Rectal smooth muscle tissue (tissue), 1 donor: ENCODE results near the gene RNF2.
"Not testable (repeated sequence)": the region's sequence is repeated elsewhere in the genome, so short reads cannot be mapped to it uniquely, and the experiment has no call there.

Experiments used
- H3K27ac ChIP-seq: one replicate; pipeline ENCODE4 v1.7.0; 2013; ENCODE audit warnings: low read depth, low read length, inconsistent platforms
- H3K27me3 ChIP-seq: one replicate; pipeline ENCODE4 v1.7.0; 2013; ENCODE audit warnings: low read length; ENCODE audit not compliant: control insufficient read depth, insufficient read depth
- H3K36me3 ChIP-seq: one replicate; pipeline ENCODE4 v1.7.0; 2013; ENCODE audit warnings: low read length; ENCODE audit not compliant: control insufficient read depth, insufficient read depth
- H3K4me1 ChIP-seq: one replicate; pipeline ENCODE4 v1.7.0; 2013; ENCODE audit warnings: low read length; ENCODE audit not compliant: control insufficient read depth, insufficient read depth
- H3K4me3 ChIP-seq: one replicate; pipeline ENCODE4 v1.7.0; 2013; ENCODE audit warnings: low read length
- H3K9ac ChIP-seq: one replicate; pipeline ENCODE4 v1.7.0; 2013; ENCODE audit warnings: low read length

Gene RNF2

GRCh38 chr1:185058110-185058509 lies 12.8 kb downstream of the RNF2 start:
- H3K4me3 ChIP-seq: no peak overlapping the region

GRCh38 chr1:185058876-185059275 lies 13.5 kb downstream of the RNF2 start:
- Histone ChIP-seq H3K27me3 (no peaks in the 10 kb centered on the region), H3K27ac (no peak overlapping the region), H3K4me3 (no peak overlapping the region), H3K36me3 (no peaks in the 10 kb centered on the region), H3K9ac (no peak overlapping the region), H3K4me1 (peaks cover 3% of the 10 kb centered on the region)

More at GRCh38 chr1:185058110-185058509, 12.8 kb downstream of the RNF2 start:
- Histone ChIP-seq H3K36me3 (no peaks in the 10 kb centered on the region), H3K9ac (no peak overlapping the region), H3K4me1 (peaks cover 3% of the 10 kb centered on the region), H3K27ac (no peak overlapping the region), H3K27me3 (no peaks in the 10 kb centered on the region)

GRCh38 chr1:185059950-185060571 lies 14.7 kb downstream of the RNF2 start:
- H3K27me3 ChIP-seq: no peaks in the 10 kb centered on the region
- H3K4me3 ChIP-seq: no peak overlapping the region
- no peaks in the 10 kb centered on the region for H3K36me3 ChIP-seq
- no peak overlapping the region for H3K27ac ChIP-seq
- H3K9ac ChIP-seq: no peak overlapping the region
- peaks cover 3% of the 10 kb centered on the region for H3K4me1 ChIP-seq

- H3K4me1 ChIP-seq: peaks cover 3% of the 10 kb centered on the region
- no peaks in the 10 kb centered on the region for H3K36me3 ChIP-seq
- H3K27me3 ChIP-seq: no peaks in the 10 kb centered on the region
- H3K4me3 ChIP-seq: no peak overlapping the region
- H3K27ac ChIP-seq: no peak overlapping the region
- H3K9ac ChIP-seq: no peak overlapping the region
These were observed 17.5 kb downstream of the RNF2 start for GRCh38 chr1:185062710-185063370.

GRCh38 chr1:185063719-185064118 lies 18.4 kb downstream of the RNF2 start:
- Histone ChIP-seq H3K27me3 (no peaks in the 10 kb centered on the region), H3K4me1 (peaks cover 3% of the 10 kb centered on the region), H3K27ac (no peak overlapping the region), H3K36me3 (no peaks in the 10 kb centered on the region), H3K9ac (no peak overlapping the region), H3K4me3 (no peak overlapping the region)

GRCh38 chr1:185065006-185065405 lies 19.6 kb downstream of the RNF2 start:
- H3K9ac ChIP-seq, H3K4me1 ChIP-seq, H3K27ac ChIP-seq, H3K4me3 ChIP-seq, H3K27me3 ChIP-seq, H3K36me3 ChIP-seq: not testable (repeated sequence)

- Histone ChIP-seq H3K27ac (no peak overlapping the region), H3K9ac (no peak overlapping the region), H3K27me3 (no peaks in the 10 kb centered on the region), H3K4me1 (no peaks in the 10 kb centered on the region), H3K4me3 (no peak overlapping the region), H3K36me3 (no peaks in the 10 kb centered on the region)
These were observed 20.8 kb downstream of the RNF2 start for GRCh38 chr1:185066181-185066580.

- Histone ChIP-seq H3K36me3 (no peaks in the 10 kb centered on the region), H3K4me3 (no peak overlapping the region), H3K9ac (no peak overlapping the region), H3K4me1 (no peaks in the 10 kb centered on the region), H3K27me3 (no peaks in the 10 kb centered on the region), H3K27ac (no peak overlapping the region)
These were observed 23.0 kb downstream of the RNF2 start for GRCh38 chr1:185068341-185068740.

GRCh38 chr1:185069202-185069772 lies 23.9 kb downstream of the RNF2 start:
- H3K27me3 ChIP-seq: no peaks in the 10 kb centered on the region
- no peak overlapping the region for H3K9ac ChIP-seq
- no peaks in the 10 kb centered on the region for H3K4me1 ChIP-seq
- H3K36me3 ChIP-seq: no peaks in the 10 kb centered on the region
- H3K4me3 ChIP-seq: no peak overlapping the region
- no peak overlapping the region for H3K27ac ChIP-seq

- Histone ChIP-seq H3K4me3 (no peak overlapping the region), H3K27ac (no peak overlapping the region), H3K36me3 (no peaks in the 10 kb centered on the region), H3K27me3 (no peaks in the 10 kb centered on the region), H3K4me1 (no peaks in the 10 kb centered on the region), H3K9ac (no peak overlapping the region)
These were observed 24.7 kb downstream of the RNF2 start for GRCh38 chr1:185070051-185070450.

GRCh38 chr1:185073725-185074124 lies 28.4 kb downstream of the RNF2 start:
- Histone ChIP-seq H3K4me3 (no peak overlapping the region), H3K9ac (no peak overlapping the region), H3K27ac (no peak overlapping the region), H3K36me3 (no peaks in the 10 kb centered on the region), H3K27me3 (no peaks in the 10 kb centered on the region), H3K4me1 (no peaks in the 10 kb centered on the region)

- Histone ChIP-seq H3K27me3 (no peaks in the 10 kb centered on the region), H3K4me1 (no peaks in the 10 kb centered on the region), H3K9ac (no peak overlapping the region), H3K27ac (no peak overlapping the region), H3K36me3 (no peaks in the 10 kb centered on the region), H3K4me3 (no peak overlapping the region)
These were observed 28.9 kb downstream of the RNF2 start for GRCh38 chr1:185074307-185074706.

GRCh38 chr1:185075476-185075875 lies 30.1 kb downstream of the RNF2 start:
- Histone ChIP-seq H3K27me3 (no peaks in the 10 kb centered on the region), H3K27ac (no peak overlapping the region), H3K36me3 (no peaks in the 10 kb centered on the region)

More at GRCh38 chr1:185075476-185075875, 30.1 kb downstream of the RNF2 start:
- no peak overlapping the region for H3K4me3 ChIP-seq
- no peaks in the 10 kb centered on the region for H3K4me1 ChIP-seq
- no peak overlapping the region for H3K9ac ChIP-seq
